HepG2 (cell line): Measurements from ENCODE around the gene GSDMA. TPM values are rescaled to one million over a fixed set of nuclear protein-coding genes. Genes with fewer than 3 reads are reported as not detected.

Source experiments
- DMAP1 ChIP-seq: IDR thresholded peaks from 2 replicates; pipeline ENCODE4 v1.6.1; 2016
- GFI1 ChIP-seq: sonication (generic); formaldehyde crosslinking; IDR thresholded peaks from 2 replicates; pipeline ENCODE4 v1.5.0; 2020; ENCODE audit warnings: missing genetic modification reagents, mild to moderate bottlenecking, borderline replicate concordance
- HHEX ChIP-seq: IDR thresholded peaks from 2 replicates; pipeline ENCODE4 v1.6.1; 2016; ENCODE audit warnings: control low read depth
- HOXD1 ChIP-seq: sonication (generic); formaldehyde crosslinking; IDR thresholded peaks from 2 replicates; pipeline ENCODE4 v1.5.0; 2020; ENCODE audit warnings: missing genetic modification reagents
- JUN ChIP-seq: sonication (generic); formaldehyde crosslinking; IDR thresholded peaks from 2 replicates; pipeline ENCODE4 v1.4.0; 2020; ENCODE audit warnings: mild to moderate bottlenecking, missing genetic modification reagents
- KAT2B ChIP-seq: fragments of 150-350 bp; IDR thresholded peaks from 2 replicates; pipeline ENCODE4 v1.6.1; 2014; ENCODE audit warnings: low read depth, low read length, borderline replicate concordance
- KDM5B ChIP-seq: sonication (generic); formaldehyde crosslinking; IDR thresholded peaks from 2 replicates; pipeline ENCODE4 v1.4.0; 2020; ENCODE audit warnings: missing genetic modification reagents, mild to moderate bottlenecking, borderline replicate concordance
- KLF12 ChIP-seq: sonication (generic); formaldehyde crosslinking; IDR thresholded peaks from 2 replicates; pipeline ENCODE4 v1.4.0; 2020; ENCODE audit warnings: missing genetic modification reagents, borderline replicate concordance
- MAFG ChIP-seq: sonication (generic); formaldehyde crosslinking; IDR thresholded peaks from 2 replicates; pipeline ENCODE4 v1.5.1; 2020; ENCODE audit warnings: mild to moderate bottlenecking, missing genetic modification reagents
- RBAK ChIP-seq: sonication (generic); formaldehyde crosslinking; IDR thresholded peaks from 2 replicates; pipeline ENCODE4 v1.5.1; 2020; ENCODE audit warnings: mild to moderate bottlenecking, missing genetic modification reagents
- RFX3 ChIP-seq: IDR thresholded peaks from 2 replicates; pipeline ENCODE4 v1.6.1; 2016; ENCODE audit warnings: missing biosample characterization, missing genetic modification reagents
- SOX5 ChIP-seq: IDR thresholded peaks from 2 replicates; pipeline ENCODE4 v1.6.1; 2016; ENCODE audit warnings: borderline replicate concordance
- SP140L ChIP-seq: sonication (generic); formaldehyde crosslinking; IDR thresholded peaks from 2 replicates; pipeline ENCODE4 v1.4.0; 2020; ENCODE audit warnings: missing genetic modification reagents, borderline replicate concordance
- TRIM24 ChIP-seq: sonication (generic); formaldehyde crosslinking; IDR thresholded peaks from 2 replicates; pipeline ENCODE4 v1.8.0; 2022; ENCODE audit warnings: mild to moderate bottlenecking, missing genetic modification reagents
- ZBTB7B ChIP-seq: sonication (generic); formaldehyde crosslinking; IDR thresholded peaks from 2 replicates; pipeline ENCODE4 v1.4.0; 2020; ENCODE audit warnings: missing genetic modification reagents
- ZNF234 ChIP-seq: sonication (generic); formaldehyde crosslinking; conservative IDR thresholded peaks from 2 replicates; pipeline ENCODE4 v1.5.1; 2020; ENCODE audit warnings: mild to moderate bottlenecking, missing genetic modification reagents
- ZNF329 ChIP-seq: sonication (generic); formaldehyde crosslinking; IDR thresholded peaks from 2 replicates; pipeline ENCODE4 v1.9.0; 2021; ENCODE audit warnings: low read depth, mild to moderate bottlenecking, missing genetic modification reagents
- ZNF468 ChIP-seq: sonication (generic); formaldehyde crosslinking; IDR thresholded peaks from 2 replicates; pipeline ENCODE4 v1.8.0; 2022; ENCODE audit warnings: mild to moderate bottlenecking, moderate library complexity, missing genetic modification reagents
- ZNF501 ChIP-seq: sonication (generic); formaldehyde crosslinking; IDR thresholded peaks from 2 replicates; pipeline ENCODE4 v1.5.1; 2020; ENCODE audit warnings: mild to moderate bottlenecking, moderate library complexity, missing genetic modification reagents
- ZNF563 ChIP-seq: sonication (generic); formaldehyde crosslinking; IDR thresholded peaks from 2 replicates; pipeline ENCODE4 v1.8.0; 2022; ENCODE audit warnings: mild to moderate bottlenecking, moderate library complexity, missing genetic modification reagents
- ZNF629 ChIP-seq: sonication (generic); formaldehyde crosslinking; conservative IDR thresholded peaks from 2 replicates; pipeline ENCODE4 v1.5.0; 2020; ENCODE audit warnings: missing genetic modification reagents
- polyA plus RNA-seq, 8 experiments: library from polyadenylated mRNA; depleted of rRNA in 3 of 8; stranded (reverse) in 7 of 8; unstranded in 1 of 8; fragments of >200 nt; fragmentation: Illumina TruSeq in 4 of 8; extraction: Trizol in 4 of 8; gene quantifications; 2 replicates each; pipeline versions ENCODE4 v1.2.1 to v1.2.3, GENCODE V29; 2011 to 2016; ENCODE audit warnings: low read depth in 4 of 8, missing spikeins in 1 of 8, mixed read lengths in 1 of 8; ENCODE audit not compliant: insufficient read depth in 1 of 8
- total RNA-seq, 5 experiments: library from RNA; depleted of rRNA; stranded (reverse); fragments of >200 nt; fragmentation: Illumina TruSeq; extraction: Trizol; gene quantifications; 2 replicates each; pipeline ENCODE4 v1.2.3, GENCODE V29; 2016; ENCODE audit warnings: low read depth in 1 of 5
- TF ChIP-seq, protein P1 (sequence below): sonication (generic); formaldehyde crosslinking; IDR thresholded peaks from one replicate; pipeline ENCODE4 v1.5.1; 2020; ENCODE audit warnings: mild to moderate bottlenecking, missing genetic modification reagents; ENCODE audit errors: not compliant biosample characterization
- TF ChIP-seq, protein P2 (sequence below): conservative IDR thresholded peaks from 2 replicates; pipeline ENCODE4 v1.6.1; 2018; ENCODE audit warnings: missing genetic modification reagents

The GSDMA gene
- total and polyA plus RNA-seq, 2 of the 13 experiments (the other 11 are each of a cell fraction or from before 2014, with no cell fraction given), result not detected

DNA sequence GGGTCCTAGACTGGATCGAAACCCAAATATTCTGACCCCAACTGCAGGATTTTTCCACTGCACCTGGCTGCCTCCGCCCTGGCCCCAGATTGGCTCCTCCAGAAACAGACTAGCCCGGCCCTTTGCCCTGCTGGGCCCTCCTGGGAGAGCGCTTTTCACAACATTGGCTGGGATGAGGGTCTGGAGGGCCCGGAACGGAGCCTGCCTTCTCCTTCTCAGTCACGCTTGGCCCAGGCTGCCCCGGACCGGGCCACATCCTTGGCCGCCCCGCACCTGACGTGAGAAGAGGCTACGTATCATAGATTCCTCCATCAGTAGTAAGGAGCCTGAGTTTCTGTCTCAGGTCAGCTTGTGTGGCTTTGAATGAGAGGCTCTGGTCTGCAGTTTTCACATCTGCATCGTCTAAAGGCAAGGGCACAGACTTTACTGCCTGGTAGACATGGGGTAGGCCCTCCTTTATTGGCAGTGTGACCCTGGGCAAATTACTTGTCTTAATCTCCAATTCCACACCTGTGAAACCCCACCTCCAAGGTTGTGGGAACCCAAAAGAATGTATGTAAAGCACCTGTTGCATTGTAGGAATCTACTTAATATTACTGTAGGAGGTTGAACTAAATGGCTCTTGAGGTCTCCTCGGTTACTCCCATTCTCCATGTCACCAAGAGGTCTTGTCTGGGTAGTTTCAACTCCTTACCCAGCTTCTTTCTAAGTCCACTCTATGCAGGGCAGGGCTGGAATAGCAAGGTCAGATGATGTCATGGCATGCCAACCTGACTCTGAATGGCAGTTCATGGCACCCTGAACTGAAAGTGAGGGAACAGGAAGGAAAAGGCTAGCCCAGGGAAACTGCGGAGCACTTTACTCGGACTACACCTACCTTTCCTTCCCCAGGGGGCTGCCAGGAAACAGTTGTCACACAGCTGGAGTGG lies 34.6 kb upstream of the GSDMA start (continued):
- TF ChIP-seq, protein P1, sequence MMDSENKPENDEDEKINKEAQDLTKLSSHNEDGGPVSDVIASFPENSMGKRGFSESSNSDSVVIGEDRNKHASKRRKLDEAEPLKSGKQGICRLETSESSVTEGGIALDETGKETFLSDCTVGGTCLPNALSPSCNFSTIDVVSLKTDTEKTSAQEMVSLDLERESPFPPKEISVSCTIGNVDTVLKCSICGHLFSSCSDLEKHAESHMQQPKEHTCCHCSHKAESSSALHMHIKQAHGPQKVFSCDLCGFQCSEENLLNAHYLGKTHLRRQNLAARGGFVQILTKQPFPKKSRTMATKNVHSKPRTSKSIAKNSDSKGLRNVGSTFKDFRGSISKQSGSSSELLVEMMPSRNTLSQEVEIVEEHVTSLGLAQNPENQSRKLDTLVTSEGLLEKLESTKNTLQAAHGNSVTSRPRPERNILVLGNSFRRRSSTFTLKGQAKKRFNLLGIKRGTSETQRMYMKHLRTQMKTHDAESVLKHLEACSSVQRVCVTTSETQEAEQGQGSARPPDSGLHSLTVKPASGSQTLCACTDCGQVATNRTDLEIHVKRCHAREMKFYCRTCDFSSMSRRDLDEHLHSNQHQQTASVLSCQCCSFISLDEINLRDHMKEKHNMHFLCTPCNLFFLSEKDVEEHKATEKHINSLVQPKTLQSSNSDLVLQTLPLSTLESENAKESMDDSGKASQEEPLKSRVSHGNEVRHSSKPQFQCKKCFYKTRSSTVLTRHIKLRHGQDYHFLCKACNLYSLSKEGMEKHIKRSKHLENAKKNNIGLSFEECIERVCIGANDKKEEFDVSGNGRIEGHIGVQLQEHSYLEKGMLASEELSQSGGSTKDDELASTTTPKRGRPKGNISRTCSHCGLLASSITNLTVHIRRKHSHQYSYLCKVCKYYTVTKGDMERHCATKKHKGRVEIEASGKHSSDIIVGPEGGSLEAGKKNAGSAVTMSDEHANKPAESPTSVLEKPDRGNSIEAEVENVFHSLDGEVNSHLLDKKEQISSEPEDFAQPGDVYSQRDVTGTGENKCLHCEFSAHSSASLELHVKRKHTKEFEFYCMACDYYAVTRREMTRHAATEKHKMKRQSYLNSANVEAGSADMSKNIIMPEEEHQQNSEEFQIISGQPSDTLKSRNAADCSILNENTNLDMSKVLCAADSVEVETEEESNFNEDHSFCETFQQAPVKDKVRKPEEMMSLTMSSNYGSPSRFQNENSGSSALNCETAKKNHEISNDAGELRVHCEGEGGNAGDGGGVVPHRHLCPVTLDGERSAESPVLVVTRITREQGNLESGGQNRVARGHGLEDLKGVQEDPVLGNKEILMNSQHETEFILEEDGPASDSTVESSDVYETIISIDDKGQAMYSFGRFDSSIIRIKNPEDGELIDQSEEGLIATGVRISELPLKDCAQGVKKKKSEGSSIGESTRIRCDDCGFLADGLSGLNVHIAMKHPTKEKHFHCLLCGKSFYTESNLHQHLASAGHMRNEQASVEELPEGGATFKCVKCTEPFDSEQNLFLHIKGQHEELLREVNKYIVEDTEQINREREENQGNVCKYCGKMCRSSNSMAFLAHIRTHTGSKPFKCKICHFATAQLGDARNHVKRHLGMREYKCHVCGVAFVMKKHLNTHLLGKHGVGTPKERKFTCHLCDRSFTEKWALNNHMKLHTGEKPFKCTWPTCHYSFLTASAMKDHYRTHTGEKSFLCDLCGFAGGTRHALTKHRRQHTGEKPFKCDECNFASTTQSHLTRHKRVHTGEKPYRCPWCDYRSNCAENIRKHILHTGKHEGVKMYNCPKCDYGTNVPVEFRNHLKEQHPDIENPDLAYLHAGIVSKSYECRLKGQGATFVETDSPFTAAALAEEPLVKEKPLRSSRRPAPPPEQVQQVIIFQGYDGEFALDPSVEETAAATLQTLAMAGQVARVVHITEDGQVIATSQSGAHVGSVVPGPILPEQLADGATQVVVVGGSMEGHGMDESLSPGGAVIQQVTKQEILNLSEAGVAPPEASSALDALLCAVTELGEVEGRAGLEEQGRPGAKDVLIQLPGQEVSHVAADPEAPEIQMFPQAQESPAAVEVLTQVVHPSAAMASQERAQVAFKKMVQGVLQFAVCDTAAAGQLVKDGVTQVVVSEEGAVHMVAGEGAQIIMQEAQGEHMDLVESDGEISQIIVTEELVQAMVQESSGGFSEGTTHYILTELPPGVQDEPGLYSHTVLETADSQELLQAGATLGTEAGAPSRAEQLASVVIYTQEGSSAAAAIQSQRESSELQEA, result peak; percentile 20
- TF ChIP-seq MAFG (CRISPR knock-in tag) (no peak), SOX5 (CRISPR knock-in tag) (no peak), SP140L (no peak), KLF12 (CRISPR knock-in tag) (no peak), ZNF468 (CRISPR knock-in tag) (no peak), ZNF234 (CRISPR knock-in tag) (no peak), ZNF629 (CRISPR knock-in tag) (no peak), DMAP1 (CRISPR knock-in tag) (peak; percentile 39; the same call in 1 of the 2 replicates), ZNF329 (CRISPR knock-in tag) (no peak), ZNF501 (CRISPR knock-in tag) (peak; percentile 84), ZBTB7B (CRISPR knock-in tag) (no peak), ZNF563 (CRISPR knock-in tag) (no peak; the same call in 1 of the 2 replicates), RFX3 (CRISPR knock-in tag) (no peak), KAT2B (no peak), HOXD1 (CRISPR knock-in tag) (no peak), TRIM24 (no peak), HHEX (no peak), JUN (CRISPR knock-in tag) (no peak), KDM5B (no peak; the same call in 1 of the 2 replicates), GFI1 (CRISPR knock-in tag) (no peak), RBAK (no peak)
- TF ChIP-seq, protein P2, sequence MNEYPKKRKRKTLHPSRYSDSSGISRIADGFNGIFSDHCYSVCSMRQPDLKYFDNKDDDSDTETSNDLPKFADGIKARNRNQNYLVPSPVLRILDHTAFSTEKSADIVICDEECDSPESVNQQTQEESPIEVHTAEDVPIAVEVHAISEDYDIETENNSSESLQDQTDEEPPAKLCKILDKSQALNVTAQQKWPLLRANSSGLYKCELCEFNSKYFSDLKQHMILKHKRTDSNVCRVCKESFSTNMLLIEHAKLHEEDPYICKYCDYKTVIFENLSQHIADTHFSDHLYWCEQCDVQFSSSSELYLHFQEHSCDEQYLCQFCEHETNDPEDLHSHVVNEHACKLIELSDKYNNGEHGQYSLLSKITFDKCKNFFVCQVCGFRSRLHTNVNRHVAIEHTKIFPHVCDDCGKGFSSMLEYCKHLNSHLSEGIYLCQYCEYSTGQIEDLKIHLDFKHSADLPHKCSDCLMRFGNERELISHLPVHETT (CRISPR knock-in tag), result no peak
